LNCAP (cell line): ENCODE measurements around the gene KIRREL3.

Experiments
- CTCF ChIP-seq: fragments of 450-650 bp; IDR thresholded peaks from 2 replicates; pipeline ENCODE4 v1.5.1; 2017; ENCODE audit warnings: mild to moderate bottlenecking

The KIRREL3 gene

GRCh38 chr11:126701520-126701897 lies 299.1 kb downstream of the KIRREL3 start:
- TF ChIP-seq CTCF = no peak

- no peak for TF ChIP-seq CTCF
Measured at GRCh38 chr11:126700768-126701519, 299.6 kb downstream of the KIRREL3 start.

GRCh38 chr11:126698576-126698975 lies 302.0 kb downstream of the KIRREL3 start:
- TF ChIP-seq CTCF = no peak

GRCh38 chr11:126697936-126698335 lies 302.6 kb downstream of the KIRREL3 start:
- no peak for TF ChIP-seq CTCF

- TF ChIP-seq CTCF = no peak
Measured at GRCh38 chr11:126696982-126697381, 303.6 kb downstream of the KIRREL3 start.

- no peak for TF ChIP-seq CTCF
Measured at GRCh38 chr11:126695293-126695692, 305.3 kb downstream of the KIRREL3 start.

GRCh38 chr11:126694065-126694625 lies 306.4 kb downstream of the KIRREL3 start:
- no peak for TF ChIP-seq CTCF

- no peak for TF ChIP-seq CTCF
Measured at GRCh38 chr11:126687477-126687876, 313.1 kb downstream of the KIRREL3 start.
